CD4-positive, alpha-beta memory T cell (primary cell): ENCODE data around the gene MOG. TPM values are rescaled to one million over a fixed set of nuclear protein-coding genes. Genes with fewer than 3 reads are reported as not detected.

Experiments
- CTCF ChIA-PET: fragments of 350-600 bp; sonication (Branson Sonifier 250); formaldehyde crosslinking; loops from one replicate; lab custom pipeline; 2021; ENCODE audit warnings: inconsistent platforms; ENCODE audit not compliant: partially characterized antibody; lab: Charles Lee
- POLR2A ChIA-PET: fragments of 350-600 bp; sonication (Branson Sonifier 250); formaldehyde crosslinking; loops from one replicate; lab custom pipeline; 2021; ENCODE audit not compliant: partially characterized antibody; lab: Charles Lee
- DNase-seq, 5 donors: peaks; one replicate each; pipeline versions ENCODE4 v3.0.0 to v3.0.0-alpha.2; 2020 to 2022; ENCODE audit warnings: mixed read lengths in 1 of 5
- H3K27ac ChIP-seq: one replicate; pipeline ENCODE4 v1.7.0; 2013; ENCODE audit warnings: low read depth, low read length
- H3K27me3 ChIP-seq: 2 replicates; pipeline ENCODE4 v1.7.0; 2013; ENCODE audit warnings: mild to moderate bottlenecking, low read length, moderate library complexity; ENCODE audit not compliant: insufficient read depth
- H3K36me3 ChIP-seq: 2 replicates; pipeline ENCODE4 v1.7.0; 2013; ENCODE audit warnings: mild to moderate bottlenecking, low read length, moderate library complexity; ENCODE audit not compliant: insufficient read depth
- H3K4me1 ChIP-seq: 2 replicates; pipeline ENCODE4 v1.7.0; 2013; ENCODE audit warnings: mild to moderate bottlenecking, low read length, moderate library complexity; ENCODE audit not compliant: insufficient read depth
- H3K4me3 ChIP-seq, 2 donors: one replicate each; pipeline ENCODE4 v1.7.0; 2013; ENCODE audit warnings: low read length in 2 of 2, mild to moderate bottlenecking in 1 of 2
- H3K9me3 ChIP-seq, 2 donors: one replicate each; pipeline ENCODE4 v1.7.0; 2013; ENCODE audit warnings: low read length in 2 of 2, control low read depth in 1 of 2; ENCODE audit not compliant: control insufficient read depth in 1 of 2
- H3K27ac Mint-ChIP-seq, 7 donors: one replicate each; pipeline ENCODE4 v1.8.0; 2020 to 2021; ENCODE audit warnings: mixed read lengths in 7 of 7, mild to moderate bottlenecking in 6 of 7, inconsistent platforms in 3 of 7, moderate library complexity in 3 of 7
- H3K27me3 Mint-ChIP-seq, 2 donors: one replicate each; pipeline ENCODE4 v1.8.0; 2020 to 2021; ENCODE audit warnings: mixed read lengths in 2 of 2
- H3K36me3 Mint-ChIP-seq, 2 donors: one replicate each; pipeline ENCODE4 v1.8.0; 2020 to 2021; ENCODE audit warnings: mixed read lengths in 2 of 2, inconsistent platforms in 1 of 2, mild to moderate bottlenecking in 1 of 2
- H3K4me1 Mint-ChIP-seq, 4 donors: one replicate each; pipeline ENCODE4 v1.8.0; 2020 to 2021; ENCODE audit warnings: mixed read lengths in 4 of 4, mild to moderate bottlenecking in 1 of 4
- H3K4me3 Mint-ChIP-seq, 8 donors: one replicate each; pipeline ENCODE4 v1.8.0; 2020 to 2021; ENCODE audit warnings: mixed read lengths in 8 of 8, mild to moderate bottlenecking in 7 of 8, moderate library complexity in 6 of 8, inconsistent platforms in 3 of 8
- H3K9me3 Mint-ChIP-seq, 8 donors: one replicate each; pipeline ENCODE4 v1.8.0; 2020 to 2021; ENCODE audit warnings: mixed read lengths in 8 of 8, mild to moderate bottlenecking in 5 of 8, inconsistent platforms in 3 of 8, moderate library complexity in 1 of 8
- intact Hi-C: fragments of 100-400 bp; cut with micrococcal nuclease; formaldehyde crosslinking; loops from one replicate; pipeline ENCODE4 v1.15.1; 2023
- polyA plus RNA-seq, 2 donors: library from polyadenylated mRNA; unstranded; fragments of 300-500 nt; fragmentation: Illumina TruSeq; gene quantifications; one replicate each; pipeline ENCODE4 v1.2.3, GENCODE V29; 2021
- total RNA-seq, 2 experiments: library from RNA; stranded (reverse); gene quantifications; one replicate each; pipeline ENCODE4 v1.2.3, GENCODE V29; 2021

The MOG gene
- total and polyA plus RNA-seq, 4 experiments from 2014 or later = not detected

DNA sequence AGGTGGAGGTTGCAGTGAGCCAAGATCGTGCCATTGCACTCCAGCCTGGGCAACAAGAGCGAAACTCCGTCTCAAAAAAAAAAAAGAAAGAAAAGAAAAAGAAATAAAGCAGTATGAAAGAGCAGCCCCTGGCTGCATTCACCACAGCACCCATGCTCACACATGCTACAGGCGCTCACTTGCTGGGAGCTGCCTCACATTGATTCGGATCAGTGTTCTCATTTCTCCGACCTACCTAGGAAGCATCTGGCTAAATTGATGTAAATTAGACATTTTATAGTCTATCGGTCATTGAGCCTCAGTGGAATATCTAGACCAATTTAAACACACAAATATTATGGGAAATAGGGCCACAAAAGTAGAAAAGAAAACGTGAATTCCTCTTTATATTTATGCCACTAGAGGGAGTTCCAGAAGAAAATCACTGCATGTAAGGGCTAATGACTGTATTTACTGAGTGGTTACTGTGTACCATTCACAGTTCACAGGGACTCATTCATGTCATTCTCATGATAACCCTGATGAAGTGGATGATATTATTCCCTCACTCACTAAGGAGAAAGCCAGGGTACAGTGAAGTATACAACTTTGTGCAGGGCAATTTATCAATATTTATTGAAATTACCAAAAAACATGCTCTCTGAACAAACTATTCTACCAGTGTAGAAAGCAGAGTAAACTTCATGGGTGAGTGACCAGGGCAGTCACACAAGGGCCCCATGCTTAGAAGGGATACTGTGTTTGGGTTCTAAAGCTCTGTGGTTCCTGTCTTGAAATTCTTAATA, 5.3 kb upstream of the MOG start:
- H3K4me3 ChIP-seq = no peak overlapping the region
- peak in 4 of 5 donors; percentile 44 to 55 (median 48) for DNase-seq
- Mint-ChIP-seq H3K36me3 (peaks cover 0 to 3% of the 10 kb centered on the region in 2 donors), H3K4me3 (peak overlapping the region in 3 of 8 donors; percentile 45 to 57 (median 56)), H3K27ac (peak overlapping the region in 3 of 7 donors; percentile 28 to 82 (median 82)), H3K9me3 (no peaks in the 10 kb centered on the region), H3K27me3 (peaks cover 8 to 9% of the 10 kb centered on the region in 2 donors), H3K4me1 (peaks cover 7 to 22% (median 14%) of the 10 kb centered on the region in 4 donors)
- no peaks in the 10 kb centered on the region for H3K9me3 ChIP-seq
- intact Hi-C loops = loop anchor here (1.0 to 5.0 kb wide), 3 partner anchors 23 to 183 kb away; no protein-coding TSS in a partner anchor
- no peaks in the 10 kb centered on the region for H3K36me3 ChIP-seq
- POLR2A ChIA-PET = interaction anchor here (2.6 to 3.2 kb wide), 2 partner anchors 10 to 11 kb away, joined by 9 to 43 read pairs; no protein-coding TSS in a partner anchor
- H3K27ac ChIP-seq = no peak overlapping the region
- CTCF ChIA-PET = interaction anchor here (0.6 to 10.0 kb wide), 10 partner anchors 7 to 640 kb away, joined by 3 to 336 read pairs (median 14); partner anchors contain the start of gene GABBR1
- H3K27me3 ChIP-seq = no peaks in the 10 kb centered on the region
- peaks cover 19% of the 10 kb centered on the region for H3K4me1 ChIP-seq

DNA sequence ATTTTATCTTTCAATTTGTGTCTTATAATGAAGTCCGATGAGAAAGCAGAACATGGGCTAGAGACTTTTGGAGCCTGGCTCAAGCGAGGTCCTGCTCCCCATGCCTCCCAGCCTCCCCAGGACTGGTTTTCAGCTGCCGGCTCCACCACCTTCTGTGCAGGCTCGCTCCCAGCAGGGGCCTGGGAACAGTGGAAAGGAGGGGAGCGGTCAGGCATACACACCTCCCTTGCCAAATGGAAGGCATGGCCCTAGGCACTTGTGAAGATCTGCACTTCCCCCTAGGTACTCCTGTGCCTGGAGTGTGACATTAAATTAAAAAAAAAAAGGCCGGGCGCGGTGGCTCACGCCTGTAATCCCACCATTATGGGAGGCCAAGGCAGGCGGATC, 4.7 kb upstream of the MOG start:
- no peak overlapping the region for H3K4me3 ChIP-seq
- Mint-ChIP-seq H3K4me3 (no peak overlapping the region), H3K36me3 (peaks cover 0 to 3% of the 10 kb centered on the region in 2 donors), H3K9me3 (no peaks in the 10 kb centered on the region), H3K27me3 (peaks cover 10% of the 10 kb centered on the region in 2 donors), H3K27ac (no peak overlapping the region), H3K4me1 (peaks cover 7 to 22% (median 14%) of the 10 kb centered on the region in 4 donors)
- intact Hi-C loops = loop anchor here (5.0 kb wide), 1 partner anchor 140 kb away; no protein-coding TSS in a partner anchor
- ChIA-PET POLR2A (interaction anchor here (2.6 kb wide), 1 partner anchor 10 kb away, joined by 9 read pairs; no protein-coding TSS in a partner anchor), CTCF (interaction anchor here (0.6 to 10.0 kb wide), 8 partner anchors 12 to 641 kb away, joined by 3 to 336 read pairs (median 12); partner anchors contain the start of gene GABBR1)
- H3K27ac ChIP-seq = no peak overlapping the region
- peaks cover 19% of the 10 kb centered on the region for H3K4me1 ChIP-seq
- no peaks in the 10 kb centered on the region for H3K36me3 ChIP-seq
- DNase-seq = no peak
- H3K9me3 ChIP-seq = no peaks in the 10 kb centered on the region
- H3K27me3 ChIP-seq = no peaks in the 10 kb centered on the region

DNA sequence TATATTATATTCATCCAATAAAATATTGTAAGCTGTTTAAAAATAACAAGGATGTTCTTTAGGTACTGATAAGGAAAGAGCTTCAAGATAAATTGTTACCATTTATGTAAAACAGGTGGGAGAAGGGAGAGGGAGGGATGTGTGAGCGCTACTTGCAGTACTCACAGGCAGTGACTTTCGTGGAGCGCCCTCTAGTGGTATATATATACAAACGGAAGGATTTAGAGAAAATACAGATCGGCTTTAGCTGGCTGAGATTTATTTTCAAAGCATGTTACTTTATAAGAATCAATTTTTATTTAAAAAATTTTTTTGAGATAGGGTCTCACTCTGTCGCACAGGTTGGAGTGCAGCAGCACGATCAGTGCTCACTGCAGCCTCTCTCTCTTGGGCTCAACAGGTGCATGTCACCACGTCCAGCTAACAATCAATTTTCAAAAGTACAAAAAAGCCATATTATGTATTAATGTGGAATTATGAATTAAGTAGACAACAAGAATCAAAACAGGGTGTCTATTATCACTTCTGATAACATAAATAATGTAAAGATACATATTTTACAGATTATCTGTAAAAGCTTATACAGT, 3.3 kb upstream of the MOG start:
- peaks cover 13 to 17% of the 10 kb centered on the region in 2 donors for H3K27me3 Mint-ChIP-seq
- ChIA-PET CTCF (interaction anchor here (0.7 to 10.0 kb wide), 40 partner anchors 9 to 936 kb away, joined by 3 to 336 read pairs (median 5); partner anchors contain the start of genes GABBR1, HLA-F and PPP1R11), POLR2A (interaction anchor here (1.0 to 2.6 kb wide), 5 partner anchors 12 to 413 kb away, joined by 3 to 9 read pairs (median 4); partner anchors contain the start of gene GABBR1)
- H3K9me3 Mint-ChIP-seq = no peaks in the 10 kb centered on the region
- DNase-seq = peak; percentile 55 to 66 (median 61)
- Histone ChIP-seq H3K4me3 (no peak overlapping the region), H3K9me3 (no peaks in the 10 kb centered on the region), H3K27me3 (no peaks in the 10 kb centered on the region), H3K4me1 (peaks cover 19% of the 10 kb centered on the region), H3K36me3 (no peaks in the 10 kb centered on the region), H3K27ac (no peak overlapping the region)
- intact Hi-C loops = loop anchor here (5.0 kb wide), 1 partner anchor 139 kb away; no protein-coding TSS in a partner anchor
- H3K4me3 Mint-ChIP-seq = no peak overlapping the region
- H3K4me1 Mint-ChIP-seq = peaks cover 7 to 22% (median 14%) of the 10 kb centered on the region in 4 donors
- H3K36me3 Mint-ChIP-seq = peaks cover 0 to 3% of the 10 kb centered on the region in 2 donors
- peak overlapping the region in 1 of 7 donors; percentile 53 for H3K27ac Mint-ChIP-seq

DNA sequence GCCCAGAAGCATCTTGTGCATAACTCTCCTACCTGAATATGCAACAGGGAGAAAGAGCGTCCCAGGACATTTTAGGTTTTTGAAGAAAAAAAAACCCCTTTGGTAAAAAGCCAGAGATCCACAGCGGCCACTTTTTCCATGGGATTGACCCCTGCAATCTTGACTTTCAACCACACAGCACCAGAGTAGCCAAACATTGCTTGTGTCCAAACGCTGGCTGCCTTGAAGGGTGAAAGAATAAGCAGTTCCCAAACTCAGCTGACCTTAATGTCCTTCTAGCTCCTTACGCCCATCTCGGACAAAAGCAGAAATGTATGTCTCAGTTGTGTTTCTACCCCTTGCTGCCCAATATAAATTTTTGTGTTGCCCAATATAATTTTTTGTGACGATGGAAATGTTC, 1.2 kb upstream of the MOG start:
- Mint-ChIP-seq H3K9me3 (no peaks in the 10 kb centered on the region), H3K4me3 (no peak overlapping the region), H3K36me3 (no peaks in the 10 kb centered on the region), H3K4me1 (peaks cover 4 to 6% (median 5%) of the 10 kb centered on the region in 4 donors), H3K27ac (no peak overlapping the region), H3K27me3 (peaks cover 21 to 26% of the 10 kb centered on the region in 2 donors)
- intact Hi-C loops = no loop called here
- no peak overlapping the region for H3K4me3 ChIP-seq
- no peaks in the 10 kb centered on the region for H3K36me3 ChIP-seq
- no peak overlapping the region for H3K27ac ChIP-seq
- H3K9me3 ChIP-seq = no peaks in the 10 kb centered on the region
- DNase-seq = no peak
- H3K27me3 ChIP-seq = no peaks in the 10 kb centered on the region
- ChIA-PET CTCF (interaction anchor here (1.2 to 10.0 kb wide), 4 partner anchors 8 to 138 kb away, joined by 3 to 336 read pairs (median 52); partner anchors contain the start of gene GABBR1), POLR2A (no interaction called here)
- peaks cover 6% of the 10 kb centered on the region for H3K4me1 ChIP-seq

DNA sequence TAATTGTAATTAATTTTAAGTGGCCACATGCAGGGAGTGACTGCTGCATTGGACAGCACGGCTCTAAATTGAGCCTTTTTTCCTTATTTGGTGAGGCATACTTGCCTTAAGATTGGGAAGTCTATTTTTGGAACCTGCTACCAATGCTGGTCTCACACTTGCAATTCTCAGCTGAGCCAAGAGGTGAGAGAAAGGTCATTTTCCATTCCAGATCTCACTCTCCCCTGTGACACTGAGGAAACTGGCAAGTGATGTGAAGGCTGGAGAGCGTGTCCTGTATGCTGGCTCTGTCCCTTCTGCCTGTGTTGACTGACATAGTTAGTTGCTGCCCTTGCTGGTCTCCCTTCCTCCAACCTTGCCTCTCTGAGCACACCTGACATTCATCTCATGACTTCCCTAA, 735 bp upstream of the MOG start:
- CTCF ChIA-PET = interaction anchor here (1.2 to 10.0 kb wide), 2 partner anchors 24 to 92 kb away, joined by 3 to 336 read pairs; partner anchors contain the start of gene GABBR1
- H3K9me3 Mint-ChIP-seq = no peaks in the 10 kb centered on the region
- no peaks in the 10 kb centered on the region for H3K9me3 ChIP-seq
- POLR2A ChIA-PET = no interaction called here
- H3K27ac Mint-ChIP-seq = no peak overlapping the region
- no peak overlapping the region for H3K4me3 ChIP-seq
- H3K4me1 Mint-ChIP-seq = peaks cover 4 to 6% (median 5%) of the 10 kb centered on the region in 4 donors
- H3K4me3 Mint-ChIP-seq = no peak overlapping the region
- peaks cover 26 to 30% of the 10 kb centered on the region in 2 donors for H3K27me3 Mint-ChIP-seq
- intact Hi-C loops = no loop called here
- peaks cover 6% of the 10 kb centered on the region for H3K4me1 ChIP-seq
- H3K36me3 ChIP-seq = no peaks in the 10 kb centered on the region
- DNase-seq = no peak
- no peak overlapping the region for H3K27ac ChIP-seq
- no peaks in the 10 kb centered on the region for H3K36me3 Mint-ChIP-seq
- peaks cover 2% of the 10 kb centered on the region for H3K27me3 ChIP-seq

DNA sequence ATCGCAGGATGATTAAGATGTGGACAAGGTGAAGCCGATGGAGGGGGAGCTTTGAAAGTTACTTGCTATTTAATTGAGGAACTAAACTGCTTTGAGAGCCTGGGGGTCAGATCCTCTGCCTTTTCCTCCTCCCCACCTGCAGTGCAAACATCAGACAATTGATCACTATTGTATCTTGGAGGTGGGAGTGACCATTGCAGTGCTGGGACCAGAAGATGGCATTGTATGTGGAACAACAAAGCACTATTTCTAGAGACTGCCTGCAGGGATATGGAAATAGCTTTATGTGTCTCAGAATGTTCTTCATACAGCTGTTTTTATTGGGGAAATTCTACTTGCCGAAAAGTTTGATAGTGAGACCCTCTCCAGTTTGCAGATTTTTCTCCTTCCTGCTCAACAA, 4.2 kb downstream of the MOG start:
- Mint-ChIP-seq H3K36me3 (no peaks in the 10 kb centered on the region), H3K27me3 (peaks cover 33 to 36% of the 10 kb centered on the region in 2 donors), H3K4me3 (no peak overlapping the region), H3K9me3 (no peaks in the 10 kb centered on the region), H3K27ac (no peak overlapping the region), H3K4me1 (no peaks in the 10 kb centered on the region)
- H3K9me3 ChIP-seq = no peaks in the 10 kb centered on the region
- intact Hi-C loops = no loop called here
- no peaks in the 10 kb centered on the region for H3K36me3 ChIP-seq
- ChIA-PET POLR2A (interaction anchor here (0.7 kb wide), 1 partner anchor 14 kb away, joined by 3 read pairs; no protein-coding TSS in a partner anchor), CTCF (interaction anchor here (0.7 to 7.3 kb wide), 3 partner anchors 9 to 54 kb away, joined by 3 to 101 read pairs (median 3); no protein-coding TSS in a partner anchor)
- H3K4me3 ChIP-seq = no peak overlapping the region
- no peak overlapping the region for H3K27ac ChIP-seq
- H3K4me1 ChIP-seq = no peaks in the 10 kb centered on the region
- H3K27me3 ChIP-seq = peaks cover 6% of the 10 kb centered on the region
- no peak for DNase-seq
